GM12864 (cell line): ENCODE measurements around the gene TRAPPC3L.

ENCODE experiments used
- DNase-seq: peaks from one replicate; pipeline ENCODE4 v3.0.0-alpha.2; 2011; ENCODE audit warnings: low read depth
- H3K4me3 ChIP-seq: 2 replicates; pipeline ENCODE4 v1.5.1; 2011; ENCODE audit warnings: mild to moderate bottlenecking, low read depth, low read length, control low read depth
- TF ChIP-seq, protein P1 (sequence below): IDR thresholded peaks from 2 replicates; pipeline ENCODE4 v1.5.1; 2011; ENCODE audit warnings: low read depth, mild to moderate bottlenecking, moderate library complexity, low read length, control low read depth, inconsistent platforms; ENCODE audit errors: missing control alignments

The TRAPPC3L gene

DNA sequence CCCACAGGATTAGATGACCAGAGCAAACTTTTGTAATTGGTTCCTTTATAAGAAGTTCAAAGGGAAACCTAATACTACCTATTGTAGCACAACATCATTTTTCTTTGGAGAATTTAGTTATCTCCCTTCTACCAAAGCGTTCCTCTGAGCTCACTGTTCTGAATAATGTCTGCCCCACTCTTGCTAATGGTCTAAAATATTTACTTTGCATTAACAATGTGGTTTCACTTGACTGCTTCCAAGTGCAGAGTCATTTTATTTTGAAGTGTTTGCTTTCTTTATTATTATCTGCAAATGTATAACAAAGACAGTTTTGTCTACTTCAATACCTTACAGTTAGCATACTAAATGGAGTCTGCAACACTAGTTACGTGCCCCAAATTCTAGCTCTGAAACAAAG is 15.0 kb downstream of the TRAPPC3L start:
- H3K4me3 ChIP-seq: no peak overlapping the region
- no peak for DNase-seq
- TF ChIP-seq, protein P1, sequence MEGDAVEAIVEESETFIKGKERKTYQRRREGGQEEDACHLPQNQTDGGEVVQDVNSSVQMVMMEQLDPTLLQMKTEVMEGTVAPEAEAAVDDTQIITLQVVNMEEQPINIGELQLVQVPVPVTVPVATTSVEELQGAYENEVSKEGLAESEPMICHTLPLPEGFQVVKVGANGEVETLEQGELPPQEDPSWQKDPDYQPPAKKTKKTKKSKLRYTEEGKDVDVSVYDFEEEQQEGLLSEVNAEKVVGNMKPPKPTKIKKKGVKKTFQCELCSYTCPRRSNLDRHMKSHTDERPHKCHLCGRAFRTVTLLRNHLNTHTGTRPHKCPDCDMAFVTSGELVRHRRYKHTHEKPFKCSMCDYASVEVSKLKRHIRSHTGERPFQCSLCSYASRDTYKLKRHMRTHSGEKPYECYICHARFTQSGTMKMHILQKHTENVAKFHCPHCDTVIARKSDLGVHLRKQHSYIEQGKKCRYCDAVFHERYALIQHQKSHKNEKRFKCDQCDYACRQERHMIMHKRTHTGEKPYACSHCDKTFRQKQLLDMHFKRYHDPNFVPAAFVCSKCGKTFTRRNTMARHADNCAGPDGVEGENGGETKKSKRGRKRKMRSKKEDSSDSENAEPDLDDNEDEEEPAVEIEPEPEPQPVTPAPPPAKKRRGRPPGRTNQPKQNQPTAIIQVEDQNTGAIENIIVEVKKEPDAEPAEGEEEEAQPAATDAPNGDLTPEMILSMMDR: no peak

DNA sequence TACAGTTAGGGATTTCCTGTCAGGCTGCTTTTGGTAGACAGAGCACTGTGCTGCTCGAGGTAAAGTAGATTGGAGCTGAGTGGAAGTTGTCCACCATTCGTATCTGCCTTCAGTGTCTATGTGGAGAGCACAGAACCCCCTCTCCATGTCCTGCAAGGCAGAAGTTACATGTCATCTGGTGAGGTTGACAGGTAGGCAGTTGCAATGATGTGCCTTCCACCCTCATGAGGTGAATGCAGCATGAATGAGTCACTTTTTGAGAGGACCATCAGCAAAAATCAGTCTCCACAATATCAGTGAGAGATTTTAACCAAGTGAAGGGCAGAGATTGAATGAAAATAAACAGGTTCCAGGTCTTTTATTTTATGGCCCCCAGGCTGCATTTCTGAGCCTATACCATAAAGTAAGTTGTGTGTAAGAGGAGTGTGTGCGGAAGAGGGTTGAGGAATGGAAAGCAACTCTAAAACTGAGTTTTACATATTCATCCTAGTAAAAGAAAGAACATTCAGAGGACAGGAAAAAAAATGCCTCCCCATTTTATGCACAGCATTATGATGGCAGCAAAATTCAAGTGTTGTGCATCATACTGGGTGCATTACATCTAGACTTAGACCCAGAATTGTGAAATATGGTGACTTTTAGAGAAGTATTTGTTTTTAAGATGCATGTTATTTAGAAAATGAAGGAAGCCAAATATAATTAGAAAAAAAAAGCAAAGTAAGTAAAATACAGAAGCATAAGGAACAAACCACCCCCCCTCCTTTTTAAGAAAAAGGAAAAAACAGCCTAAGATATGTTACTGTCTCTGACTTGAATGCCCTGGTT is 15.8 kb downstream of the TRAPPC3L start:
- DNase-seq: no peak
- no peak overlapping the region for H3K4me3 ChIP-seq
- TF ChIP-seq, protein P1: no peak

DNA sequence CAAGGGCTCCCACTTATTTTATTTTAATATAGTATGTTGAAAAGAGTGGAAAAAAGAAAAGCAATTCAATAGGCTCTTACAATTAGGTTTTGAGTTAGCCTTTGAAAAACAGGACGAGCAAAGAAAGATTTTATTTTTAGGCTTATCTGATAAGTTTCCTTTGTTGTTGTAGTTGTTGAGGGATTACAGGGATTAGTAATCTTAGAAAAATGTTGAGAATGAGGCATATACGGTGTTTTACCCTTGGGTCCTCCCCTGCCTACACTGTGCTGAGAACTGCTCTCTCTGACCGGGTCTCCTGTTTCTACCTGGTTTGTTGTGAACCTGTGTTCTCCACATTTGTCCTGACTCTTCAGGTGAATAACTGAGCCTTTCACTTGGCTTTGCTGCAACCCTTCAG is 16.7 kb downstream of the TRAPPC3L start:
- TF ChIP-seq, protein P1: no peak
- DNase-seq: no peak
- no peak overlapping the region for H3K4me3 ChIP-seq

DNA sequence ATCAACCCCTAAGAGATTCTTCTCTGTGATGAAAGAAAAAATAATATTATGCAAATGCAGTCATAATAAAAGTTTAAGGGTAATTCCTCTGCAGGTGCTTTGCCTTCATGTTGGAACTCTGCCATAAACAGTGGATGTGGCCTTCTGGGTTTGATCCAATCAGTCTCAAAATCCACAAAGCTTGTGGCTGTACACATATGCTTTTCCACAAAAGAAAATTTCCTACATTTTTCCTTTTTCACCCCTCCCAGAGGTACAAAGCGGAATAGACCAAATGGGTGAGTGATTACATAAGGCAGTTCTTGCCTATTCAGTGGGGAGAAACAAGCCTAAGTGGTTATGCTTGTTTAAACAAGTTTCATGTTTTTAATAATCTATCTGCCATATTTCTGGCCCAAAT is 17.4 kb downstream of the TRAPPC3L start:
- TF ChIP-seq, protein P1: no peak
- no peak for DNase-seq

DNA sequence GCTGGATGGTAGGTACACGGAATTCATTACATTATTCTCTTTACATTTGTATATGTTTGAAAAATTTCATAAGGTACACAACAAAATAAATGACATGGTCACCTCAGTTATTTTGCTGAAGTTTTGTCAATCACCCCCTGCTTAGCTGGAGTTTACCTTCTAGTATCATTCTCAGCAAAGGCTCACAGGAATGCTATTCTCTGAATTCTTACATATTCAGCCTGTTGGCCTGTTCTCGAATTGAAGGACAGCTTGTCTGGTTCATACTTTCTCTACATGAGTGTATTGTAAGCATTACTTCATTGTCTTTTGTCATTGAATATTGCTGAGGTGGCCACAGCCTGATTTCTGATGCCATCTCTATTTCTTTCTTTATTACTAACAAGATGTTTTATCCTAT is 21.2 kb downstream of the TRAPPC3L start:
- TF ChIP-seq, protein P1: no peak
- H3K4me3 ChIP-seq: no peak overlapping the region
- no peak for DNase-seq

More for the DNA sequence above, 17.4 kb downstream of the TRAPPC3L start:
- H3K4me3 ChIP-seq: no peak overlapping the region

DNA sequence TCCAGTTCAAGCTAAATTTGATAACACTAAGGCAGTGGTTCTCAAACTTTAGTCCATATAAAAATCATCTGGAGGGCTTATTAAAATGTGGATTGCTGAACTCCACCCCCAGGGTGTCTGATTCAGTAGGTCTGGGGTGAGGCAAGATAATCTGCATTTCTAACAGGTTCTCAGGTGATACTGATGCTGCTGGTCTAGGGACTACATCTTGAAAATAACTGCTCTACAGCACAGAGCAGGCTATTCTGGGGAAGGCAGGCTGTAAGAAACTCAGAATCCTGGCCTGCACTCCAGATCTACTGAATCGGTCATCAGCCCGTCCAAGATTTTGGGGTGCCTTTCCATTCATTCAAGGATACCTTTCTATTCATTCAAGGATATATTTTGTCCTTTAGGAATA is 22.6 kb downstream of the TRAPPC3L start:
- no peak overlapping the region for H3K4me3 ChIP-seq
- TF ChIP-seq, protein P1: no peak
- DNase-seq: no peak
